Breast epithelium (tissue), 4 donors: Measurements from ENCODE around the gene OGN. TPM values are rescaled to one million over a fixed set of nuclear protein-coding genes. Genes with fewer than 3 reads are reported as not detected.

ENCODE experiments used
- DNase-seq, 2 donors: peaks; one replicate each; pipeline ENCODE4 v3.0.0-alpha.2; 2019; ENCODE audit warnings: low spot score in 2 of 2
- H3K27ac ChIP-seq, 2 donors: fragments of 200-600 bp; sonication (generic) in 1 of 2; one replicate each; pipeline ENCODE4 v1.5.1; 2016 to 2019; ENCODE audit warnings: mild to moderate bottlenecking in 1 of 2
- H3K27me3 ChIP-seq, 2 donors: fragments of 200-600 bp; sonication (generic) in 1 of 2; one replicate each; pipeline versions ENCODE4 v1.5.1 to v1.6.0; 2017 to 2019; ENCODE audit warnings: control low read depth in 1 of 2, mild to moderate bottlenecking in 1 of 2
- H3K36me3 ChIP-seq: fragments of 200-600 bp; one replicate; pipeline ENCODE4 v1.5.1; 2019
- H3K4me1 ChIP-seq, 2 donors: fragments of 200-600 bp; sonication (generic); one replicate each; pipeline ENCODE4 v1.5.1; 2016 to 2019; ENCODE audit warnings: control low read depth in 1 of 2
- H3K4me3 ChIP-seq, 3 donors: fragments of 200-600 bp; sonication (generic); 1 replicate in 2 of 3; 2 replicates in 1 of 3; pipeline ENCODE4 v1.5.1; 2016 to 2019; ENCODE audit warnings: mild to moderate bottlenecking in 3 of 3, moderate library complexity in 2 of 3
- H3K9me3 ChIP-seq, 2 donors: fragments of 200-600 bp; sonication (generic) in 1 of 2; one replicate each; pipeline ENCODE4 v1.5.1; 2016 to 2019; ENCODE audit warnings: control low read depth in 1 of 2
- POLR2A ChIP-seq: fragments of 450-650 bp; IDR thresholded peaks from one replicate; pipeline ENCODE4 v1.6.1; 2016; ENCODE audit warnings: antibody characterized with exemption, mild to moderate bottlenecking, moderate library complexity
- POLR2AphosphoS5 ChIP-seq, 3 donors: sonication (generic); formaldehyde crosslinking; IDR thresholded peaks; one replicate each; pipeline ENCODE4 v1.6.1; 2017; ENCODE audit warnings: antibody characterized with exemption in 3 of 3
- intact Hi-C: fragments of 100-400 bp; cut with DNase I; formaldehyde crosslinking; loops from one replicate; pipeline ENCODE4 v1.15.1; 2023; ENCODE audit warnings: low total_unique reads
- total RNA-seq, 3 donors: library from RNA; depleted of rRNA; stranded (reverse); fragments of >200 nt; gene quantifications; one replicate each; pipeline ENCODE4 v1.1.0, GENCODE V29; 2016
- TF ChIP-seq, protein P1 (sequence below), 3 donors: fragments of 450-650 bp; IDR thresholded peaks; one replicate each; pipeline ENCODE4 v1.5.1; 2016 to 2017; ENCODE audit warnings: antibody characterized with exemption in 3 of 3, mild to moderate bottlenecking in 3 of 3, moderate library complexity in 3 of 3

OGN gene
- total RNA-seq, 3 donors from 2014 or later = 14.1 to 92.5 (median 17.7) TPM

DNA sequence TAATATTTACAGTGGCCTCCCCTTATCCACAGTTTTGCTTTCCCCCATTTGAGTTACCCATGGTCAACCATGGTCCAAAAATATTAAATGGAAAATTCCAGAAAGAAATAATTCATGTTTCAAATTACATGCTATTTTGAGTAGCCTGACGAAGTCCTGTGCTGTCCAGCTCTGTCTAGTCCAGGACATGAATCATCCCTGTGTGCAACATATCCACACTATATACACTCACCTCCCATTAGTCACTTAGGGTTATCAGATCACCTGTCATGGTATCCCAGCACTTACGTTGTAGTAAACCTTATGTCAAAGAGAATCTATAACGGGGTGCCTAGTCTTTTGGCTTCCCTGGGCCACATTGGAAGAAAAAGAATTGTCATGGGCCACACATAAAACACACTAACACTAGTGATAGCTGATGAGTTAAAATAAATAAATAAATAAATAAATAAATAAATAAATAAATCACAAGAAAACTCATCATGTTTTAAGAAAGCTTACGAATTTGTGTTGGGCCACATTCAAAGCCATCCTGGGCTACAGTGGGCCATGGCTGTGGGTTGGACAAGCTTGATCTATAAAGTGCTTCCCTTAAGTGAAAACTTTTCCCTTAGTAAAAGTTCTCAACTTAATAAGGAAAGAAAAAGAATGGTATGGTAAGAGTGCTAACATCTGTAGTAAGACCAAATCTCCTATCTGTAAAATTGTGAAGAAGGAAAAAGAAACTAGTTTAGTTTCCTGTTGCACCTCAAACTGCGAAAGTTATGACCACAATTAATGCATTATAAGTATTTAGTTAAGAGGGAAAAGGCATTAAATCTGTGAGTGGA lies 35.8 kb upstream of the OGN start:
- DNase-seq = no peak
- Histone ChIP-seq H3K36me3 (no peaks in the 10 kb centered on the region), H3K4me3 (no peak overlapping the region), H3K27ac (no peak overlapping the region), H3K4me1 (no peaks in the 10 kb centered on the region), H3K27me3 (no peaks in the 10 kb centered on the region), H3K9me3 (no peaks in the 10 kb centered on the region)
- TF ChIP-seq POLR2A = no peak
- TF ChIP-seq, protein P1, sequence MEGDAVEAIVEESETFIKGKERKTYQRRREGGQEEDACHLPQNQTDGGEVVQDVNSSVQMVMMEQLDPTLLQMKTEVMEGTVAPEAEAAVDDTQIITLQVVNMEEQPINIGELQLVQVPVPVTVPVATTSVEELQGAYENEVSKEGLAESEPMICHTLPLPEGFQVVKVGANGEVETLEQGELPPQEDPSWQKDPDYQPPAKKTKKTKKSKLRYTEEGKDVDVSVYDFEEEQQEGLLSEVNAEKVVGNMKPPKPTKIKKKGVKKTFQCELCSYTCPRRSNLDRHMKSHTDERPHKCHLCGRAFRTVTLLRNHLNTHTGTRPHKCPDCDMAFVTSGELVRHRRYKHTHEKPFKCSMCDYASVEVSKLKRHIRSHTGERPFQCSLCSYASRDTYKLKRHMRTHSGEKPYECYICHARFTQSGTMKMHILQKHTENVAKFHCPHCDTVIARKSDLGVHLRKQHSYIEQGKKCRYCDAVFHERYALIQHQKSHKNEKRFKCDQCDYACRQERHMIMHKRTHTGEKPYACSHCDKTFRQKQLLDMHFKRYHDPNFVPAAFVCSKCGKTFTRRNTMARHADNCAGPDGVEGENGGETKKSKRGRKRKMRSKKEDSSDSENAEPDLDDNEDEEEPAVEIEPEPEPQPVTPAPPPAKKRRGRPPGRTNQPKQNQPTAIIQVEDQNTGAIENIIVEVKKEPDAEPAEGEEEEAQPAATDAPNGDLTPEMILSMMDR (IDR thresholded peaks at IDR 0.05) = no peak
- no peak for TF ChIP-seq POLR2AphosphoS5 (IDR thresholded peaks at IDR 0.05)
- intact Hi-C loops = loop anchor here (10.0 kb wide), 1 partner anchor 515 kb away; no protein-coding TSS in a partner anchor

DNA sequence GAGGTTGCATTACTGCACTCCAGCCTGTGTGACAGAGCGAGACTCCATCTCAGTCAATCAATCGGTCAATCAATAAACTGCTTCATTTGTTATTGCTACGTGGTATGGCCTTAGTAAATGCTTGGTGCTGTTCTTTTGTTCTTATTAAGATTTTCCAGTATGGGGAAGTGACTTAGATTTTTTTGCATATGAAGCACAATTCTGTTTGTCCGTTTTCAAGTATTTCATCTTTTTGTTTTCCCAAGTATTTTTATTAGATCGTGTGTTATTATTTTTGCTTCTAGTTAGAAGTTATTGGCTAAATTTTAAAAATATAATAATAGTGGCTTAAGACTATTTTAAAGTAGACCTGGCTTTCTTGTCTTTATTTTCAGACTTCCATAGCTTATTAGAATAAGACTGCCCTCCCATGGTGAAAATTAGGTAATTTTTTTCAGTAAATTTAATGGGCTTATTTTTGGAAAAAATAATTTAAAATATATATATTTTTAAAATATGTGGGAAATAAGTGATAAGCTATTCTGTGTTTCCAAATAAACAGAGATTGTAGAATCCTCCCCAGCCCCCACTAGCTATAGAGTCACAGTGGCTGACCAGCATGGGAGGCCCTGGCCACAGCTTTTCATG lies 34.6 kb upstream of the OGN start:
- no peaks in the 10 kb centered on the region for H3K9me3 ChIP-seq
- no peaks in the 10 kb centered on the region for H3K36me3 ChIP-seq
- TF ChIP-seq, protein P1 (IDR thresholded peaks at IDR 0.05) = peak in 1 of 3 donors; percentile 19
- no peak for TF ChIP-seq POLR2AphosphoS5 (IDR thresholded peaks at IDR 0.05)
- H3K4me1 ChIP-seq = no peaks in the 10 kb centered on the region
- no peak for DNase-seq
- no peaks in the 10 kb centered on the region for H3K27me3 ChIP-seq
- H3K27ac ChIP-seq = no peak overlapping the region
- intact Hi-C loops = no loop called here
- H3K4me3 ChIP-seq = no peak overlapping the region

DNA sequence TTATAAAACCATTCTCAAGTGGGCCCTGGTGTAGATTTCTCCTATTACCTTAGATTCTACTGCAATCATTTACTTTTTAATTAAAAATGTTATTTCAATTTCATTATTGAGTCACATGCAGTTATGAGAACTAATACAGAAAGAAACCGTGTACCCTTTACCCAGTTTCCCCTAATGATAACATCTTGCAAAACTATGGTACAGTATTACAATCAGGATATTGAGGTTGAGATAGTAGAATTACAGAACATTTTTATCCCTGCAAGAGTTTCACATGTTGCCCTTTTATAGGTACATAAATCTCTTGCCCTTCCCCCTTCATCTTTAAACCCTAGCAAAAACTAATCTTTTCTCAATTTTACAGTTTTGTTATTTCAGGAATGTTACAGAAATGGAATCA lies 30.9 kb upstream of the OGN start:
- H3K4me3 ChIP-seq = no peak overlapping the region
- intact Hi-C loops = no loop called here

DNA sequence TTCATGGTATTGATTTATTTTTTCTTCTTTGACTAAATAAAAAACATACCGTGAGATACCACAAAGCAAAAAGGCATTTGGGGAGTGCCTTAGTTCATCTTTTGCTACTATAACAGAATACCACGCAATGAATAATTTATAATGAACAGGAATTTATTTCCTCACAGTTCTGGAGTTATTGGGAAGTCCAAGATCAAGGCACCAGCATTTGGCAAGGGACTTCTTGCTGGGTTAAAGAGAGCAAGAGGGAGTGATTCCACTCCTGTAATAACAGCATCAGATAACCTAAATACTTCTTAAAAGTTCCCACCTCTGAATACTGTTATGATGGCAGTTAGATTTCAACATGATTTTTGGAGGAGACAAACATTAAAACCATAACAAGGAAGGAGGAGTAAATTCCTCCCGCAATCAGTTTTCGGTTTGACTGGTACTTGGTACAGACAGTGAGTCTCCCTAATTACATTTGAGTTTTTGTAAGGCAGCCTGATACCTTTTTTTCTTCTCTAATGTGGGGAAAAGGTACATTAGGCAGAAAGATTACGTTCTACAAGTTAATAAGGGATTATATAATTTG lies 28.7 kb upstream of the OGN start:
- intact Hi-C loops = no loop called here
- H3K27ac ChIP-seq = no peak overlapping the region
- TF ChIP-seq POLR2AphosphoS5 (IDR thresholded peaks at IDR 0.05) (no peak), POLR2A (no peak)
- TF ChIP-seq, protein P1 (IDR thresholded peaks at IDR 0.05) = no peak

More for the DNA sequence above, 30.9 kb upstream of the OGN start:
- no peak for DNase-seq
- no peaks in the 10 kb centered on the region for H3K27me3 ChIP-seq
- no peaks in the 10 kb centered on the region for H3K9me3 ChIP-seq
- TF ChIP-seq, protein P1 (IDR thresholded peaks at IDR 0.05) = no peak
- TF ChIP-seq POLR2A (no peak), POLR2AphosphoS5 (IDR thresholded peaks at IDR 0.05) (no peak)
- H3K27ac ChIP-seq = no peak overlapping the region
- no peaks in the 10 kb centered on the region for H3K36me3 ChIP-seq
- no peaks in the 10 kb centered on the region for H3K4me1 ChIP-seq

DNA sequence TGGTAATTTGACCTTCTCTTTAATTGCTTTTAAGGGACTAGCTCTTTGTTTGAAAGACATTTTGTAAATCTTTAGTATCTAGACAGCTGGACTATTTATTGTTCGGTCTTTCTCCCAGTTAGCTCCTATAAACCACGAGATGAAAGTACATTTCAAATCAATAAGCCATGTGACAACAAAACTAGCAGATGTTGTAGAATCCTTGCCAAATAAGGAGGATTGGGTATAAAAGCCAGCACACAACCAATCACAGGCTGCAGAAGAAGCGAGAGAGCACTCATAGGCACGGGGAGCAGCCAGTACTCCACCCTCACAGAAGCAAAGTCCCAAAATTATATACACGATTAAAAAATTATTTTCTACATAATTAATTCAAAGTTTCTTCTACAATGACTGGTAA lies 28.0 kb upstream of the OGN start:
- intact Hi-C loops = no loop called here
- TF ChIP-seq, protein P1 (IDR thresholded peaks at IDR 0.05) = no peak
- TF ChIP-seq POLR2A (no peak), POLR2AphosphoS5 (IDR thresholded peaks at IDR 0.05) (no peak)

More for the DNA sequence above, 28.7 kb upstream of the OGN start:
- Histone ChIP-seq H3K36me3 (no peaks in the 10 kb centered on the region), H3K4me1 (no peaks in the 10 kb centered on the region), H3K4me3 (no peak overlapping the region), H3K27me3 (no peaks in the 10 kb centered on the region), H3K9me3 (no peaks in the 10 kb centered on the region)
- DNase-seq = no peak

More for the DNA sequence above, 28.0 kb upstream of the OGN start:
- no peaks in the 10 kb centered on the region for H3K4me1 ChIP-seq
- H3K9me3 ChIP-seq = no peaks in the 10 kb centered on the region
- no peak overlapping the region for H3K27ac ChIP-seq
- H3K27me3 ChIP-seq = no peaks in the 10 kb centered on the region
- peak overlapping the region in 1 of 3 donors; percentile 35 for H3K4me3 ChIP-seq
- no peaks in the 10 kb centered on the region for H3K36me3 ChIP-seq
- DNase-seq = no peak
